IgD-negative memory B cell (primary cell): ENCODE measurements around the gene DNMT3A. TPM values are rescaled to one million over a fixed set of nuclear protein-coding genes. Genes with fewer than 3 reads are reported as not detected.

Source experiments
- H3K27ac Mint-ChIP-seq, 3 donors: one replicate each; pipeline ENCODE4 v1.8.0; 2020 to 2022; ENCODE audit warnings: mild to moderate bottlenecking in 3 of 3, mixed read lengths in 3 of 3, moderate library complexity in 1 of 3
- H3K27me3 Mint-ChIP-seq: one replicate; pipeline ENCODE4 v1.8.0; 2021; ENCODE audit warnings: mixed read lengths
- H3K36me3 Mint-ChIP-seq: one replicate; pipeline ENCODE4 v1.8.0; 2020; ENCODE audit warnings: mild to moderate bottlenecking, mixed read lengths
- H3K4me1 Mint-ChIP-seq, 3 donors: one replicate each; pipeline ENCODE4 v1.8.0; 2020 to 2022; ENCODE audit warnings: mixed read lengths in 3 of 3, mild to moderate bottlenecking in 1 of 3
- H3K4me3 Mint-ChIP-seq, 4 donors: one replicate each; pipeline ENCODE4 v1.8.0; 2020 to 2022; ENCODE audit warnings: mild to moderate bottlenecking in 4 of 4, mixed read lengths in 4 of 4, moderate library complexity in 3 of 4
- H3K9me3 Mint-ChIP-seq, 3 donors: one replicate each; pipeline ENCODE4 v1.8.0; 2020 to 2021; ENCODE audit warnings: mixed read lengths in 3 of 3, mild to moderate bottlenecking in 1 of 3
- polyA plus RNA-seq: library from polyadenylated mRNA; unstranded; fragments of 300-500 nt; fragmentation: Illumina TruSeq; gene quantifications from one replicate; pipeline ENCODE4 v1.2.3, GENCODE V29; 2021

DNMT3A gene
- polyA plus RNA-seq, 1 donor from 2014 or later: 4.9 TPM

GRCh38 chr2:25286723-25287483 lies 54.8 kb downstream of the DNMT3A start:
- Mint-ChIP-seq H3K27ac (peak overlapping the region in 1 of 3 donors; percentile 82), H3K4me3 (peak overlapping the region in 2 of 4 donors; percentile 33 to 80), H3K27me3 (no peaks in the 10 kb centered on the region), H3K36me3 (peaks cover 9% of the 10 kb centered on the region), H3K4me1 (peaks cover 8 to 13% (median 11%) of the 10 kb centered on the region in 3 donors), H3K9me3 (no peaks in the 10 kb centered on the region)

DNA sequence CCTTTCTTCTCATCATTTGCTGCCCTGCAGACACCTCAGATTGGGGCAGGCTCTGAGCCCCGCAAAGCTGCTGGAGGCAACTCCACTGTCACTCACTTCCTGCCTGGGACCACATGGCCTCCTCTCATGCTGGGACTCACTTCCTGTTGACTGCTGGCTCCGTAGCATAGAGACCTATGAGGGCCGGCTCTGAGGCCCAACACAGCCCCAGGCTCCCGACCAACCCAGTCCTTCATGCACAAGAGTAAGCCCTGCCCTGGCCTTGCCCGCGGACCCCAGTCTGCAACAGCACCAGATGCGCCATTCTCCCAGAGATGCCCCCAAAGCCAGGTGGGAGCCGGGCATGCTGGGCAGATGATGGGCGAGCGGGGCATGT lies 55.7 kb downstream of the DNMT3A start:
- H3K27ac Mint-ChIP-seq: peak overlapping the region; percentile 0 to 63 (median 5)
- H3K4me3 Mint-ChIP-seq: peak overlapping the region in 2 of 4 donors; percentile 29 to 80
- H3K36me3 Mint-ChIP-seq: peaks cover 9% of the 10 kb centered on the region
- H3K9me3 Mint-ChIP-seq: no peaks in the 10 kb centered on the region
- H3K27me3 Mint-ChIP-seq: no peaks in the 10 kb centered on the region
- peaks cover 8 to 17% (median 16%) of the 10 kb centered on the region in 3 donors for H3K4me1 Mint-ChIP-seq

DNA sequence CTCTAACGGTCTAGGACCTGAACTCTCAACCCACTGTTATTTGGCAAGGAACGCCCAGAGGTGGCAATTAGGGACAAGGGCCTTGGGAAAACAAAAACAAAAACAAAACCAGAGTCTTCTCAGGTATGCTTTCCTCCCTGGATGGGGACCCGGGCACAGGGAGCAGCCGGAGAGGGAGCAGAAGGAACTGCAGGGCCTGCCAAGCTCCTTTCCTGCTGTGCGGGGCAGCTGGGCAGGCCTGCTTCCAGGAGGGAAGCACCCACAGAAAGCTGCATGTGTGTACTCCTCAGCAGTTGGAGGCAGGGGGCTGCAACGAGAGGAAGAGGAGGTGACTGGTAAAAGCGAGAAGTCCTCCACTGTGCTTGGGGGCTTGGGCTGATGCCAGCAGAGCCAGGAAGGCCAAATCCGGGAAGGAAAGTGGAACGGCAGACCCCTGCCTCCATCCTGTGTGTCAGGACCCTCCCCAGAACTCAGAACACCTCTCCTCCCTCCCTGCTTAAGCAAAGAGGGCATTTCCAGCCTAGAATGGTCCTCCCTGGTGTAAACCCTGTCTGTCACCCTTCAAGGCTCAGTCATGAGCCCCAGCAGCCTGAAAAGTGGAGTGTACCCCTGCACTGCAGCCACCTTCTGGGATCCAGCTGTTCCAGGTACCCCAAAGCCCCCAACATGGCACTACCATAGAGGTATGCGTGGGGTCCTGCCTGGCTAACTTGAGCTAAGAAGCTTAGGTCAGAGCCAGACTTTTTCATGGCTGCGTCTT lies 56.3 kb downstream of the DNMT3A start:
- Mint-ChIP-seq H3K4me1 (peaks cover 11 to 23% (median 22%) of the 10 kb centered on the region in 3 donors), H3K36me3 (peaks cover 9% of the 10 kb centered on the region), H3K27ac (peak overlapping the region in 2 of 3 donors; percentile 5 to 63), H3K9me3 (no peaks in the 10 kb centered on the region), H3K4me3 (peak overlapping the region in 1 of 4 donors; percentile 29), H3K27me3 (no peaks in the 10 kb centered on the region)

DNA sequence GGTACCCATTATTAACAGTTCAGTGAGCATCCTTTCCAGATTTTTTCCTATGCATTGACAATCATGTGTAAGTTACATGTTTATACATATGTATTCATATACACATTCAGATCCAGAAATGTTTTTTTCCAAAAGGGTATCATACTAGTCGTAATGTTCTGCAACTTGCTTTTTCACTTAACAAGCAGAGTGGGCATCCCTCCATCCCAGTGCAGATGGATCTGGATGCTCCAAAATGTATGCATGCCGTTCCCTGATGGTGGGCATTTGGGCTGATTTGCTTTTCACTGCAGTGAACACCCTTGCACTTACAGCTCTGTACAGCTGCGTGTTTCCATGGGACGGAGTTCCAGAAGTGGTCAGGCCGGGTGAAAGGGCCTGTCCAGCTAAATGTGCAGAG lies 57.0 kb downstream of the DNMT3A start:
- Mint-ChIP-seq H3K9me3 (no peaks in the 10 kb centered on the region), H3K27ac (peak overlapping the region in 1 of 3 donors; percentile 23), H3K36me3 (peaks cover 9% of the 10 kb centered on the region), H3K4me1 (peaks cover 14 to 27% (median 26%) of the 10 kb centered on the region in 3 donors), H3K27me3 (no peaks in the 10 kb centered on the region), H3K4me3 (peak overlapping the region in 2 of 4 donors; percentile 15 to 20)

- Mint-ChIP-seq H3K9me3 (no peaks in the 10 kb centered on the region), H3K4me3 (no peak overlapping the region), H3K27me3 (no peaks in the 10 kb centered on the region), H3K4me1 (peaks cover 18 to 35% (median 32%) of the 10 kb centered on the region in 3 donors), H3K36me3 (peaks cover 9% of the 10 kb centered on the region), H3K27ac (no peak overlapping the region)
These were observed 57.8 kb downstream of the DNMT3A start for GRCh38 chr2:25283921-25284320.

GRCh38 chr2:25281941-25282340 lies 59.8 kb downstream of the DNMT3A start:
- Mint-ChIP-seq H3K36me3 (peaks cover 5% of the 10 kb centered on the region), H3K4me3 (no peak overlapping the region), H3K27me3 (no peaks in the 10 kb centered on the region), H3K4me1 (peaks cover 30 to 48% (median 43%) of the 10 kb centered on the region in 3 donors), H3K27ac (no peak overlapping the region), H3K9me3 (no peaks in the 10 kb centered on the region)

DNA sequence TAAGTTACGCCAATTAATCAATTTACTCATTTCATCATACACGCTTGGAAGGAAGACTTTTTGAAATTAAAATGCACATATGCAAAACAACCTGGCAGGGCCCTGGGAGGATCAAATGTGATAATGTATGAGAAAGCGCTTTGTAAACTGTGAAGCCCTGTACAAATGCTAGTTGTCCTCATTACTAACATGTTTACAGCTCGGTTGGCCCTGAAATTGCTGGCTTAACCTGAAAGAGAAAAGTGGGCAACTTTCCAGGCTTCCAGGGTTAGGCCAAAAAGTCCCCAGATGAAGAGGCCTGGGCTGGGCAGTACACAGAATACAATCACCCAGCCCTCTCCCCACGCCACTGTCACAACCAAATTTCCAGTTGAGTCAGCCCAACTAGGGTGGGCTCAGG lies 60.2 kb downstream of the DNMT3A start:
- Mint-ChIP-seq H3K27me3 (no peaks in the 10 kb centered on the region), H3K27ac (no peak overlapping the region), H3K9me3 (no peaks in the 10 kb centered on the region), H3K4me1 (peaks cover 28 to 47% (median 43%) of the 10 kb centered on the region in 3 donors), H3K4me3 (no peak overlapping the region), H3K36me3 (peaks cover 4% of the 10 kb centered on the region)

- peak overlapping the region in 3 of 4 donors; percentile 23 to 80 (median 77) for H3K4me3 Mint-ChIP-seq
- peaks cover 1% of the 10 kb centered on the region for H3K36me3 Mint-ChIP-seq
- H3K4me1 Mint-ChIP-seq: peaks cover 30 to 50% (median 42%) of the 10 kb centered on the region in 3 donors
- H3K27me3 Mint-ChIP-seq: no peaks in the 10 kb centered on the region
- H3K9me3 Mint-ChIP-seq: no peaks in the 10 kb centered on the region
- peak overlapping the region; percentile 93 to 94 (median 94) for H3K27ac Mint-ChIP-seq
These were observed 61.6 kb downstream of the DNMT3A start for GRCh38 chr2:25280051-25280687.

GRCh38 chr2:25279091-25279651 lies 62.6 kb downstream of the DNMT3A start:
- H3K4me1 Mint-ChIP-seq: peaks cover 34 to 52% (median 40%) of the 10 kb centered on the region in 3 donors
- H3K9me3 Mint-ChIP-seq: no peaks in the 10 kb centered on the region
- H3K36me3 Mint-ChIP-seq: no peaks in the 10 kb centered on the region
- no peaks in the 10 kb centered on the region for H3K27me3 Mint-ChIP-seq
- H3K4me3 Mint-ChIP-seq: peak overlapping the region; percentile 71 to 85 (median 78)
- peak overlapping the region; percentile 93 to 94 (median 94) for H3K27ac Mint-ChIP-seq

- H3K36me3 Mint-ChIP-seq: no peaks in the 10 kb centered on the region
- no peaks in the 10 kb centered on the region for H3K9me3 Mint-ChIP-seq
- H3K27me3 Mint-ChIP-seq: no peaks in the 10 kb centered on the region
- peak overlapping the region; percentile 57 to 88 (median 72) for H3K4me3 Mint-ChIP-seq
- H3K27ac Mint-ChIP-seq: peak overlapping the region; percentile 89 to 98 (median 93)
- peaks cover 46 to 62% (median 50%) of the 10 kb centered on the region in 3 donors for H3K4me1 Mint-ChIP-seq
These were observed 64.9 kb downstream of the DNMT3A start for GRCh38 chr2:25276569-25277465.

- H3K4me3 Mint-ChIP-seq: peak overlapping the region in 2 of 4 donors; percentile 57 to 65
- H3K27me3 Mint-ChIP-seq: no peaks in the 10 kb centered on the region
- no peaks in the 10 kb centered on the region for H3K9me3 Mint-ChIP-seq
- H3K36me3 Mint-ChIP-seq: no peaks in the 10 kb centered on the region
- H3K27ac Mint-ChIP-seq: peak overlapping the region; percentile 84 to 93 (median 93)
- peaks cover 40 to 54% (median 44%) of the 10 kb centered on the region in 3 donors for H3K4me1 Mint-ChIP-seq
These were observed 66.2 kb downstream of the DNMT3A start for GRCh38 chr2:25275575-25275965.

DNA sequence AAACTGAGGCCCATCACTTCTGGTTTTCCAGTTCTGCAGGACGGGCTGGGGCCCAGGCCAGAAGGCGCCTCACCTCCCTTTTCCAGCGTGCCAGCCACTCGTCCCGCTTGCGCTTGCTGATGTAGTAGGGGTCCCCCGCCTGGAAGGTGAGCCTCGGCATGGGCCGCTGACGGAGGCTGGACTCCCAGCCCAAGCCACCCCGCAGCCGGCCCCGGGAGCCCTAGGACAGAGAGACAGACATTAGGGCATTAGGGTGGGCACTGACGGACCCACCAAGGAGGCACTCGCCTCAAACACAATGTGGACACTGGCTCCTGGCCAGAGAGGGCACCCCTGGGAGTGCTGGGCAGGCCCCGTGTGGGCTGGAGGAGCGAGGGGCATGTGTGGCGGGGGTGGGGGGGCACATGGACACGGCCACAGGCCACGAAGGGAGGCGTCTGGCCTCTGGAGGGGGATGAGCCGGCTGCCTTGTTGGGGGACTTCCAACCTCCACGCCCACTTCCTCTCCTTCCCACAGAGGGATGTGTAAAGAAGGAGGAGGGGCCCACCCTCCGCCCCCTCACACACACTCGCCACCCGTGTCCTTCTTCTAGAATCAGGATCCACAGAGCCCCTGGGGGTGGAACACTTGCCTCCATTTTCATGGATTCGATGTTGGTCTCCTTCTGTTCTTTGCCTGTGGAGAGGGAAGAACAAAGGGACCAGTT lies 66.7 kb downstream of the DNMT3A start:
- H3K4me1 Mint-ChIP-seq: peaks cover 35 to 50% (median 42%) of the 10 kb centered on the region in 3 donors
- no peaks in the 10 kb centered on the region for H3K9me3 Mint-ChIP-seq
- H3K36me3 Mint-ChIP-seq: no peaks in the 10 kb centered on the region
- H3K27ac Mint-ChIP-seq: peak overlapping the region; percentile 93 to 97 (median 94)
- peak overlapping the region in 2 of 4 donors; percentile 57 to 65 for H3K4me3 Mint-ChIP-seq
- no peaks in the 10 kb centered on the region for H3K27me3 Mint-ChIP-seq

DNA sequence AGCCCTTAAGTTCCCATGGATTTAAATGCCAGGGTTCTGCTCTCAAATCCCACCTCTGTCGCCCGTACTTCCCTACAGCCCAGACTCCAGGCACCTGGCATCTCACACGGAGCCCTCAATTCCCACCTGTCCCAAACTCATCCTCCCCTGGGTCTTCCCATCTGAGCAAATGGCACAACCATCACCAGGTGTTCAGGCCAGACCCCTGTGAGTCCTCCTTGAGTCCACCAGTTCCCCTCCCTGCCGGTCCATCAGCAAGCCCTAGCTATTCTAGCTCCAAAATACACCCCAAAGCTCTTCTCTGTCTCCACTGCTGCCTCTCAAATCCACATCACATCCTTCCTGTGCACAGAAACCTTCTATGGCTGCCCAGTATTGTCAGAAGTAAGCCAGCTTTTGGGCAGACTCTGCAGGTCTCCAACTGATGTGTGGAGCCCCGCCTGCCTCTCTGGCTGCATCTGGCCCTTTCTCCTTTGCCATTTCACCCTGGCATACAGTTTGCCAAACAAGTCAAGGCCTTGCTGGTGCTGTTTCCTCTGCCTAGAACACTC lies 67.7 kb downstream of the DNMT3A start:
- H3K27me3 Mint-ChIP-seq: no peaks in the 10 kb centered on the region
- H3K27ac Mint-ChIP-seq: peak overlapping the region; percentile 93 to 97 (median 94)
- peaks cover 3% of the 10 kb centered on the region for H3K36me3 Mint-ChIP-seq
- H3K4me1 Mint-ChIP-seq: peaks cover 30 to 40% (median 38%) of the 10 kb centered on the region in 3 donors
- peak overlapping the region in 2 of 4 donors; percentile 59 to 81 for H3K4me3 Mint-ChIP-seq
- no peaks in the 10 kb centered on the region for H3K9me3 Mint-ChIP-seq
